Hepatocyte (in vitro differentiated cells): ENCODE measurements around the gene PAXX.

ENCODE experiments used
- EZH2 ChIP-seq: fragments of 200-600 bp; sonication (generic); IDR thresholded peaks from 2 replicates; pipeline ENCODE4 v1.6.1; 2016; ENCODE audit warnings: antibody characterized with exemption, mild to moderate bottlenecking, borderline replicate concordance
- TF ChIP-seq, protein P1 (sequence below): fragments of 200-600 bp; sonication (generic); IDR thresholded peaks from 2 replicates; pipeline ENCODE4 v1.5.1; 2016; ENCODE audit warnings: antibody characterized with exemption, mild to moderate bottlenecking; ENCODE audit not compliant: poor library complexity

DNA sequence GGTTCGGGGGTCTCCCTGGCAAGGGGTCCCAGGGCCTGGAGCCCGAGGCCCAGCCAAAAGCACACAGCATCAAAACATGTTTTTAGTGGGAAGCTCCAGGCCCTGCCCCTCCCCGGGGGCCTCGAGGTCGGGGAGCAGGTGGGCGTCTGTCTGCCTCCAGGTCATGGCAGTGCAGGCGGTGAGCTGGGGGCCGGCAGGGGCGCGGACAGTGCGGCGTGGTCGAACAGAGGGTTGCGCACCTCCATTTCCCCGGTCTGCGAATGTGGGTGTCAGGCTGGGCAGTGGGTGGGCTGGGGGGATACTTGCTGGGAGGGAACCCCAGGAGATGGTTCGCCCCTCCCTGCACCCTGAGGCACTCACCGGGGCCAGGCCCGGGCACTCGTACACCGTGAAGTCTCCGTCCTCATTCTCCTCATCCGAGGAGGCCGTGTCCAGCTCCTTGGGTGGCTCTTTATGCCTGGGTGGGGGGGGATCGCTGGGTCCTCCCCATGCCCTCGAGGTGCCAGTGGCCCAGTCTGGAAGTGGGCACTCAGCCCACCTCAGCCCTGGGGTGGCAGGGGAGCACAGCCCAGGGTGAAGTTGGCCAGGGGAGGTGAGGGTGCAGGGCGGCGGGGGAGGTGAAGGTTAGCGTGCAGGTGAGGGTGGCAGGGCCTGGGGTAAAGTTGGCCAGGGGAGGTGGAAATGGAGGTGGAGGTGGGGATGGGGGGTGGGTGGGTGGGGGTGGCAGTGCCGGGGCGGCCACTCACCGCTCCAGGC is 47.6 kb downstream of the PAXX start:
- TF ChIP-seq, protein P1, sequence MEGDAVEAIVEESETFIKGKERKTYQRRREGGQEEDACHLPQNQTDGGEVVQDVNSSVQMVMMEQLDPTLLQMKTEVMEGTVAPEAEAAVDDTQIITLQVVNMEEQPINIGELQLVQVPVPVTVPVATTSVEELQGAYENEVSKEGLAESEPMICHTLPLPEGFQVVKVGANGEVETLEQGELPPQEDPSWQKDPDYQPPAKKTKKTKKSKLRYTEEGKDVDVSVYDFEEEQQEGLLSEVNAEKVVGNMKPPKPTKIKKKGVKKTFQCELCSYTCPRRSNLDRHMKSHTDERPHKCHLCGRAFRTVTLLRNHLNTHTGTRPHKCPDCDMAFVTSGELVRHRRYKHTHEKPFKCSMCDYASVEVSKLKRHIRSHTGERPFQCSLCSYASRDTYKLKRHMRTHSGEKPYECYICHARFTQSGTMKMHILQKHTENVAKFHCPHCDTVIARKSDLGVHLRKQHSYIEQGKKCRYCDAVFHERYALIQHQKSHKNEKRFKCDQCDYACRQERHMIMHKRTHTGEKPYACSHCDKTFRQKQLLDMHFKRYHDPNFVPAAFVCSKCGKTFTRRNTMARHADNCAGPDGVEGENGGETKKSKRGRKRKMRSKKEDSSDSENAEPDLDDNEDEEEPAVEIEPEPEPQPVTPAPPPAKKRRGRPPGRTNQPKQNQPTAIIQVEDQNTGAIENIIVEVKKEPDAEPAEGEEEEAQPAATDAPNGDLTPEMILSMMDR = no peak
- TF ChIP-seq EZH2 = no peak
